ENCODE results near the gene TXNRD1.

Gene TXNRD1

GRCh38 chr12:104305349-104305748 is 89.8 kb downstream of the TXNRD1 start:
- Histone ChIP-seq H3K4me1 (ENCODE audit: control insufficient read depth, low read length) (no peaks in the 10 kb centered on the region), H3K4me2 (ENCODE audit: low read length) (no peak overlapping the region), H3K27ac (ENCODE audit: low read depth, low read length) (no peak overlapping the region), H4K20me1 (ENCODE audit: control insufficient read depth, insufficient read depth, low read depth, low read length) (peaks cover 11% of the 10 kb centered on the region; the same call in 1 of the 2 replicates), H3K4me3 (ENCODE audit: low read length) (no peak overlapping the region), H3K27me3 (ENCODE audit: control insufficient read depth, low read length) (no peaks in the 10 kb centered on the region), H3K36me3 (ENCODE audit: control insufficient read depth, low read length) (peaks cover 65% of the 10 kb centered on the region), H3K9me3 (ENCODE audit: control insufficient read depth, insufficient read depth, low read length) (no peaks in the 10 kb centered on the region), H3K79me2 (ENCODE audit: control insufficient read depth, low read length) (peaks cover 99% of the 10 kb centered on the region), H3F3A (ENCODE audit: control insufficient read depth, insufficient read depth) (no peaks in the 10 kb centered on the region), H3K9me2 (replicated peaks; ENCODE audit: control insufficient read depth, low read length) (no peaks in the 10 kb centered on the region)
- TF ChIP-seq CTCF (IDR thresholded peaks at IDR 0.05; ENCODE audit: low read depth, low read length, poor library complexity, severe bottlenecking) (no peak), EZH2phosphoT487 (IDR thresholded peaks at IDR 0.05; ENCODE audit: borderline replicate concordance, low read length) (no peak)

GRCh38 chr12:104306376-104306775 is 90.8 kb downstream of the TXNRD1 start:
- Histone ChIP-seq H3K4me1 (ENCODE audit: control insufficient read depth, low read length) (no peaks in the 10 kb centered on the region), H3K79me2 (ENCODE audit: control insufficient read depth, low read length) (peaks cover 98% of the 10 kb centered on the region), H3K27me3 (ENCODE audit: control insufficient read depth, low read length) (no peaks in the 10 kb centered on the region), H3K9me3 (ENCODE audit: control insufficient read depth, insufficient read depth, low read length) (no peaks in the 10 kb centered on the region), H3K27ac (ENCODE audit: low read depth, low read length) (no peak overlapping the region), H3F3A (ENCODE audit: control insufficient read depth, insufficient read depth) (peaks cover 3% of the 10 kb centered on the region; the same call in 1 of the 2 replicates), H3K4me2 (ENCODE audit: low read length) (no peak overlapping the region), H3K36me3 (ENCODE audit: control insufficient read depth, low read length) (peaks cover 68% of the 10 kb centered on the region), H3K9me2 (replicated peaks; ENCODE audit: control insufficient read depth, low read length) (no peaks in the 10 kb centered on the region), H3K4me3 (ENCODE audit: low read length) (no peak overlapping the region), H4K20me1 (ENCODE audit: control insufficient read depth, insufficient read depth, low read depth, low read length) (peaks cover 11% of the 10 kb centered on the region; the same call in 1 of the 2 replicates)
- no peak for TF ChIP-seq CTCF (IDR thresholded peaks at IDR 0.05; ENCODE audit: low read depth, low read length, poor library complexity, severe bottlenecking)
- no peak for TF ChIP-seq EZH2phosphoT487 (IDR thresholded peaks at IDR 0.05; ENCODE audit: borderline replicate concordance, low read length)

GRCh38 chr12:104306943-104307654 is 91.5 kb downstream of the TXNRD1 start:
- no peaks in the 10 kb centered on the region for H3K4me1 ChIP-seq (ENCODE audit: control insufficient read depth, low read length)
- no peak overlapping the region for H3K4me3 ChIP-seq (ENCODE audit: low read length)
- peaks cover 3% of the 10 kb centered on the region; the same call in 1 of the 2 replicates for H3F3A ChIP-seq (ENCODE audit: control insufficient read depth, insufficient read depth)
- no peak for TF ChIP-seq CTCF (IDR thresholded peaks at IDR 0.05; ENCODE audit: low read depth, low read length, poor library complexity, severe bottlenecking)
- no peak overlapping the region for H3K4me2 ChIP-seq (ENCODE audit: low read length)
- no peak overlapping the region for H3K27ac ChIP-seq (ENCODE audit: low read depth, low read length)
- no peaks in the 10 kb centered on the region for H3K9me2 ChIP-seq (replicated peaks; ENCODE audit: control insufficient read depth, low read length)
- no peaks in the 10 kb centered on the region for H3K9me3 ChIP-seq (ENCODE audit: control insufficient read depth, insufficient read depth, low read length)
- peaks cover 11% of the 10 kb centered on the region; the same call in 1 of the 2 replicates for H4K20me1 ChIP-seq (ENCODE audit: control insufficient read depth, insufficient read depth, low read depth, low read length)
- peaks cover 67% of the 10 kb centered on the region for H3K36me3 ChIP-seq (ENCODE audit: control insufficient read depth, low read length)
- peaks cover 91% of the 10 kb centered on the region for H3K79me2 ChIP-seq (ENCODE audit: control insufficient read depth, low read length)
- no peaks in the 10 kb centered on the region for H3K27me3 ChIP-seq (ENCODE audit: control insufficient read depth, low read length)

Measured in DOHH2 (cell line).